A549 (cell line): Measurements from ENCODE around the gene MYO15A.

ENCODE experiments used
- EP300 ChIP-seq, 2 experiments: fragments of >200 bp; sonication (Bioruptor Twin); formaldehyde crosslinking; IDR thresholded peaks; 2 replicates in 1 of 2; 3 replicates in 1 of 2; pipeline ENCODE4 v1.6.1; 2016 to 2017
- FOXS1 ChIP-seq: fragments of 250-450 bp; sonication (Bioruptor Pico); IDR thresholded peaks from 2 replicates; pipeline ENCODE4 v1.5.0; 2020; ENCODE audit warnings: mild to moderate bottlenecking, moderate library complexity
- MAFK ChIP-seq: fragments of 450-650 bp; IDR thresholded peaks from 2 replicates; pipeline ENCODE4 v1.6.1; 2014; ENCODE audit not compliant: partially characterized antibody
- MAZ ChIP-seq: fragments of 150-350 bp; IDR thresholded peaks from 2 replicates; pipeline ENCODE4 v1.6.1; 2014; ENCODE audit warnings: antibody characterized with exemption, low read depth, low read length, borderline replicate concordance
- POLR2A ChIP-seq: IDR thresholded peaks from 2 replicates; pipeline ENCODE4 v1.6.1; 2012; ENCODE audit warnings: mild to moderate bottlenecking, low read length
- RAD21 ChIP-seq, 2 experiments: fragments of >200 bp in 1 of 2; sonication (Bioruptor Twin) in 1 of 2; formaldehyde crosslinking in 1 of 2; IDR thresholded peaks in 1 of 2; conservative IDR thresholded peaks in 1 of 2; 2 replicates in 1 of 2; 3 replicates in 1 of 2; pipeline ENCODE4 v1.6.1; 2012 to 2018; ENCODE audit warnings: inconsistent platforms in 1 of 2
- TF ChIP-seq, protein P1 (sequence below): fragments of >200 bp; sonication (Bioruptor Twin); formaldehyde crosslinking; IDR thresholded peaks from 3 replicates; pipeline ENCODE4 v1.5.1; 2016
- TF ChIP-seq, protein P2 (sequence below): fragments of 200-600 bp; sonication (generic); IDR thresholded peaks from 2 replicates; pipeline ENCODE4 v1.6.1; 2016; ENCODE audit warnings: antibody characterized with exemption, mild to moderate bottlenecking, moderate library complexity

DNA sequence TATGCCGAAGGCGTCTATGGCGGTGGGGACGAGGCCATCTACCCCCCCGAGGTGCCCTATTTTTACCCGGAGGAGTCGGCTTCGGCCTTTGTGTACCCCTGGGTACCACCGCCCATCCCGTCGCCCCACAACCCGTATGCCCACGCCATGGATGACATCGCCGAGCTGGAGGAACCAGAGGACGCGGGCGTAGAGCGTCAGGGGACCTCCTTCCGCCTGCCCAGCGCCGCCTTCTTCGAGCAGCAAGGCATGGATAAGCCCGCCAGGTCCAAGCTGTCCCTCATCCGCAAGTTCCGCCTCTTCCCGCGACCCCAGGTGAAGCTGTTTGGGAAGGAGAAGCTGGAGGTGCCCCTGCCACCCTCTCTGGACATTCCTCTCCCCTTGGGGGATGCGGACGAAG is 11.4 kb downstream of the MYO15A start:
- TF ChIP-seq, protein P1, sequence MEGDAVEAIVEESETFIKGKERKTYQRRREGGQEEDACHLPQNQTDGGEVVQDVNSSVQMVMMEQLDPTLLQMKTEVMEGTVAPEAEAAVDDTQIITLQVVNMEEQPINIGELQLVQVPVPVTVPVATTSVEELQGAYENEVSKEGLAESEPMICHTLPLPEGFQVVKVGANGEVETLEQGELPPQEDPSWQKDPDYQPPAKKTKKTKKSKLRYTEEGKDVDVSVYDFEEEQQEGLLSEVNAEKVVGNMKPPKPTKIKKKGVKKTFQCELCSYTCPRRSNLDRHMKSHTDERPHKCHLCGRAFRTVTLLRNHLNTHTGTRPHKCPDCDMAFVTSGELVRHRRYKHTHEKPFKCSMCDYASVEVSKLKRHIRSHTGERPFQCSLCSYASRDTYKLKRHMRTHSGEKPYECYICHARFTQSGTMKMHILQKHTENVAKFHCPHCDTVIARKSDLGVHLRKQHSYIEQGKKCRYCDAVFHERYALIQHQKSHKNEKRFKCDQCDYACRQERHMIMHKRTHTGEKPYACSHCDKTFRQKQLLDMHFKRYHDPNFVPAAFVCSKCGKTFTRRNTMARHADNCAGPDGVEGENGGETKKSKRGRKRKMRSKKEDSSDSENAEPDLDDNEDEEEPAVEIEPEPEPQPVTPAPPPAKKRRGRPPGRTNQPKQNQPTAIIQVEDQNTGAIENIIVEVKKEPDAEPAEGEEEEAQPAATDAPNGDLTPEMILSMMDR = no peak
- TF ChIP-seq MAZ (no peak), EP300 (IDR thresholded peaks at IDR 0.05) (no peak), POLR2A (no peak), RAD21 (conservative IDR thresholded peaks at IDR 0.05 in 1 of 2, IDR thresholded peaks at IDR 0.05 in 1 of 2) (no peak), FOXS1 (CRISPR knock-in tag) (no peak), MAFK (no peak)
- TF ChIP-seq, protein P2, sequence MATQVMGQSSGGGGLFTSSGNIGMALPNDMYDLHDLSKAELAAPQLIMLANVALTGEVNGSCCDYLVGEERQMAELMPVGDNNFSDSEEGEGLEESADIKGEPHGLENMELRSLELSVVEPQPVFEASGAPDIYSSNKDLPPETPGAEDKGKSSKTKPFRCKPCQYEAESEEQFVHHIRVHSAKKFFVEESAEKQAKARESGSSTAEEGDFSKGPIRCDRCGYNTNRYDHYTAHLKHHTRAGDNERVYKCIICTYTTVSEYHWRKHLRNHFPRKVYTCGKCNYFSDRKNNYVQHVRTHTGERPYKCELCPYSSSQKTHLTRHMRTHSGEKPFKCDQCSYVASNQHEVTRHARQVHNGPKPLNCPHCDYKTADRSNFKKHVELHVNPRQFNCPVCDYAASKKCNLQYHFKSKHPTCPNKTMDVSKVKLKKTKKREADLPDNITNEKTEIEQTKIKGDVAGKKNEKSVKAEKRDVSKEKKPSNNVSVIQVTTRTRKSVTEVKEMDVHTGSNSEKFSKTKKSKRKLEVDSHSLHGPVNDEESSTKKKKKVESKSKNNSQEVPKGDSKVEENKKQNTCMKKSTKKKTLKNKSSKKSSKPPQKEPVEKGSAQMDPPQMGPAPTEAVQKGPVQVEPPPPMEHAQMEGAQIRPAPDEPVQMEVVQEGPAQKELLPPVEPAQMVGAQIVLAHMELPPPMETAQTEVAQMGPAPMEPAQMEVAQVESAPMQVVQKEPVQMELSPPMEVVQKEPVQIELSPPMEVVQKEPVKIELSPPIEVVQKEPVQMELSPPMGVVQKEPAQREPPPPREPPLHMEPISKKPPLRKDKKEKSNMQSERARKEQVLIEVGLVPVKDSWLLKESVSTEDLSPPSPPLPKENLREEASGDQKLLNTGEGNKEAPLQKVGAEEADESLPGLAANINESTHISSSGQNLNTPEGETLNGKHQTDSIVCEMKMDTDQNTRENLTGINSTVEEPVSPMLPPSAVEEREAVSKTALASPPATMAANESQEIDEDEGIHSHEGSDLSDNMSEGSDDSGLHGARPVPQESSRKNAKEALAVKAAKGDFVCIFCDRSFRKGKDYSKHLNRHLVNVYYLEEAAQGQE = no peak
